HUDEP-2 (cell line): ENCODE measurements around the gene GUCA2B.
A peak's percentile ranks its signal among the peaks of the same experiment; 100 is the strongest.

ENCODE experiments used
- DNase-seq, 76 experiments: peaks; one replicate each; lab custom pipeline; 2025; ENCODE audit not compliant: unreplicated experiment in 76 of 76; lab: John Stamatoyannopoulos, UW

Gene GUCA2B

DNA sequence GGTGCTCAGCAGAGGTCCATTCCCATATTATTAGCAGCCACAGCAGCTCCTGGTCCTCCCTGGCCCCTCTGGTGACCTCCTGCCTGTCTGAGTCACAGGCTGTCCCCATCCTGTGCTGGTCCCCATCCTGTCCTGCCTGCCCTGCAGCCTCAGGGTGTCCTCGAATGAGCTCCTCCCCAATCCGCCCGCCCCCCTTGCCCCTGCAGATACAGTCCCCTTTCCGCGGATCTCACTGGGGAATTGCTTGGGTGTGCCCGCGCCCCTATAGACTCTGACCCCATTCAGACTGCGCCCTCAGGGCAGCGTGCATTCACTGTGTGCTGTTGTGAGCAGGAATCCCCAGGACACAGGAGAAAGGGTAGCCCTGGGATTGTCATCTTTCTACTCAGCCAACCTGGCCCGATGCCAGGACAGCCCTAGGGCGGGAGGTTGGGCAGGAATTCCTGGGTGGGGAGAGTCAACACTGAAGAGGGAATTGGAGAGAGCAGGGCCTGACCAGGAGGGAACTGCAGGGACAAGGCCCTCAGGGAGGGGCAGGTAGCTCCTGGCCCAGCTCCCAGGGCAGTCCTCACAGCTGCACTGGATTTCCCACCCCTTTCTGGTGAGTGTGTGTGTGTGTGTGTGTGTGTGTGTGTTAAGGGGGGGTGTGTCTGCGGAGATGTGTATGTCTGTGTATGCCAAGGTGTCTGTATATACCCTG, 12.5 kb downstream of the GUCA2B start:
- DNase-seq: no peak

GRCh38 chr1:42167611-42168390, 14.6 kb downstream of the GUCA2B start:
- DNase-seq: no peak

DNA sequence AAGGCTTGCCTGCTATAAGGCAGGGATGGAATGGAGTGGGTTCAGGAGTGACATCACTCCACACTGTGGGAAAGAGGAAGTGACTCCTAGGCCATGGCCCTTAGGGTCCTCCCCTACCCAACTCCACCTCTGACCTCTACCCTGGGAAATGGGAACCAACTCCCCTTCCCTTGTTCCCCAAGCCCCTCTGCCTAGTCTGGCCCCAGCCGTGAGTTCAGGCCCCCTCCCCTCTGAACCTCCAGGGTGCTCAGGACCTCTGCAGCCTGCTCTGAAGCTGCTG, 15.1 kb downstream of the GUCA2B start:
- DNase-seq: no peak

DNA sequence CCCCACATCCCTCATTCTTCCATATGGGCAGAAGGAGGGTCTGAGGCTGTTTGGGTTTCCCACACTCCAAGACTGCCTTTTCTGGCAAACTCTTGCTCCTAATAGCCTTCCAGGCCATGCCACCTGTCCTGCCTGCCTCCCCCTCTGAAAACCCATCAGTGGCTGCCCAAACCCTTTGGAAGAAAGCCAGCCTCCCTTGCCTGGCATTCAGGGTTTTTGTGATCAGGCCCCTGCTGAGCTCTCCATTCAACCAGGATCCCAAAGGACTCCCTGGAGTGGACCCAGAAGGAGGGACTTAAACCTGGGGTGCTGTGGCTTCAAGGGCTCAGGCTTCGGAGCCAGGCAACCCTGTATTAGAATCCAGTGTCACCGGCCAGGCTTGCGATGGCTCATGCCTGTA, 15.6 kb downstream of the GUCA2B start:
- DNase-seq: no peak

DNA sequence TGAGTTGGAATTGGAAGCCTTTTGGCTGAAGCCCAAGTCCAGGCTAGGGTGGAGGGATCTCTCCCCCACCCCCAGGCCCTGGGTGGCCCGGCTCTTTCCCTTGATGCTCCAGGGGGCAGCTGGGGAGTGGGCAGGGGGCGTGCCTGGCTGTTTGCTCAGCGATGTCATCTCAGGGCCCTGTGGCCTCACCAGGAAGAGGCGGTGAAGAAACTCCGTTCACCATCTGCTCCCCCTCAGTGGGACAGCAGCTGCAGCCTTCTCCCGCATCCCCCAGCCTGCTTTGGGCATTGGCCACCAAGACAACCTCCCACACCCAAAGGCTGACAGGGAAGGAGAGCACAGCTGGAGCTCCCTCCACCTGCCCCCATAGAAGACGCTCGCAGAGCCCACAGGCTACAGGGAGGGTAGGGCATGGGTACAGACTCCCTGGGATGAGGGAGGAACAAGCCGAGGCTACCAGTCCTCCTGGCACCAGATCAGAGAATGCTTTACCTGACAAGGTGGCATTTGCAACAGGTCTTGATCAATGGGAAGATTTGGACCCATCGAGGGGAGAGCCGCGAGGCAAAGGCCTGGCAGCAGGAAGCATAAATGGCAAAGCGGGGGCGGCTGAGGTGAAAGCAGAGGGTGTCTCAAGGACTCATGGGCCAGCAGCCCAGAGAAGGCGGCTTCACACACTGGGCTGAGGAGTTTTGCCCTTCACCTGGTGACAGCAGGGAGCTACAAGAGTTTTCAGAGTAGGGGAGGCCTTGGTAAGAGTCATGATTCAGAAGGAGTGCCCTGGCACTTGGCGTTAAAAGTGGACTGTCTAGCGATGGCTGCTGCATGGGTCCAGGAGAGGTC, 17.8 kb downstream of the GUCA2B start:
- no peak for DNase-seq

- DNase-seq: no peak
Measured at GRCh38 chr1:42171679-42172266, 18.6 kb downstream of the GUCA2B start.

DNA sequence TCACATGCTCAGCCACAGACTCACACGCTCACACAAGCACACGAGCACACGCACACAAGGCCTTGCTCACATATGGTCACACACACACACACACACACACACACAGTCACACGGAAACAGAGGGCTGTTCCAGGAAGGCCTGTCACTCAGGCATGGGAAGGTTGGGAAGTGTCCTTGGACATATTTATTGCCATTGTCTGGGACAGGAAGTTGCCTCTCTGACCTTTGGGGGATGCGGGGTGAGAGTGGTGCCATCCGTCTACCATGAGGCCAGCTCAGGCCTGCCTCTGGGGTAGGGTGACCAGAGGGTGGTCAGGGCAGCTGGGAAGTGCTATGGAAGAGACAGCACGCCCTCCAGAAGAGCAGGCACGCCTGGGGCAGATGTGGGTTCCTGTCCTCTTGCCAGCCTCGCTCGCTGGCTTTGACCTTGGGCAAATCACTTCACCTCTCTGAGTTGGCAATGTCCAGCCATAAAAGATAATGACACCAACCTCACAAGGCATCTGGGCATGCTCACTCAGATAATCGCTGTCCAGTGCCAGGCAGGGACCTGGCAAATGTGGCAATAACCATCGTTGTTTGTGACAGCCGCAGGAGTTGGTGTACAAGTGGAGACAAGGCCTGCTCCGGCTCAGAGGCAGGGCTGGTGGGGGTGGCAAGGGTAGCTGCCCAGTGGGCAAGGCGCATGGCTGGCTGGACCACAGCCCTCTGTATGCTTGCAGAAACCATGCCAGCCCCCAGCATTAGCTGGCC, 19.3 kb downstream of the GUCA2B start:
- no peak for DNase-seq

DNA sequence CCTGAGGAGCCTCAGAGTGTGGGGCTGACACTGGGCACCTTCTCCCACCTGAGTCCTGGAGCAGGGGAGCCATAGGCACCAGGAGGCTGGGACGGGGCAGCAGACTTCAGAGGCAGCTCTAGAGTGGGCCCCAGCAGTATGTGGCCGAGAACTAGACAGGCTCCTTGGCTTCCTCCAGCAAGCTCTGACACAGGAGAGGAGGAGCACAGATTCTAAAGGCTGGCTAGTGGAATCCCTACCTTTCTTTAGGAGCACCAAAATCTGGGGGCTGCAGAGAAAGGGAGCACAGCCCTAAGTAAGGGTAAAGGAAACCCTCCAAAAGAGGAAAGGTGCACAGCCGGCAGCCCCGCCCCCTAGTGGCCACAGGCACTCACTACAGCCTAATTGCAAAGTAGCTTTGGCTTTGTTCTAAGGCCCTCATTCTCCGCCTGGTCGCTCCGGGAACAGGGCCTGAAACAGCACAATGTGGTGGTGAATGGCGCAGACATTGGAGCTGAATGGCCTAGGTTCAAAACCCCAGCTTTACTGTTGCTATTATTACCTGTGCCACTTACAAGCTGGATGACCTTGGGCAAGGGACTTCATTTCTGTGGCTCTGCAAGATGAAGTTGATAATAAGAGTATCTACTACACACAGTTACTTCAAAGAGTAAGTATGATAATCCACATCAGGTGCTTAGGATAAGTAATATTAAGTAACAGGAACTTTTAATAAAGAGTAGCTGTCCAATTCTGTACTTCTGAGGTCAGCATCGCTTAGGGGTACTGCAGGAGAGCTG, 20.1 kb downstream of the GUCA2B start:
- DNase-seq: peak in 48 of 76 experiments; percentile 6 to 66 (median 26)

- no peak for DNase-seq
Measured at GRCh38 chr1:42173961-42174735, 20.9 kb downstream of the GUCA2B start.

- no peak for DNase-seq
Measured at GRCh38 chr1:42175314-42176054, 22.3 kb downstream of the GUCA2B start.

- peak in 22 of 76 experiments; percentile 2 to 49 (median 26) for DNase-seq
Measured at GRCh38 chr1:42176902-42177519, 23.8 kb downstream of the GUCA2B start.

- no peak for DNase-seq
Measured at GRCh38 chr1:42177541-42177981, 24.4 kb downstream of the GUCA2B start.

- peak in 14 of 76 experiments; percentile 2 to 35 (median 14) for DNase-seq
Measured at GRCh38 chr1:42178249-42178648, 25.0 kb downstream of the GUCA2B start.

DNA sequence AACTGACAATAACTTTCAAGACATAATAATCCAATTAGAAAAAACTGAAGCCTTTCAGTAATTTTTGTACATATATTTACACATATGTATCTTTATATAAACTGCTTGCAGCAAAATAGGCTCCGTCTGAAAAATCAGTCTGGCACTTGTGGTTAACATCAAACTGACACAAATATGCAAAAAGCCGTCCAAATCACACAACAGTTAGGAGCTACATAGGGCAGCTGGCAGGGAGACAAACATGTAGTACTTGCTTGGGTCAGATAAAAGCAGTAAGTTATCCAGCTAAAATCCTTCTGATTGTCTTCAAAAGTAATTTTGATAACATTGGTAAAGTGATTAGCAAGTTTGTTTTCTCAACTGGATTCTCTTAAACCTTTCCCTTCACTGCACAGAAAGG, 26.1 kb downstream of the GUCA2B start:
- no peak for DNase-seq

DNA sequence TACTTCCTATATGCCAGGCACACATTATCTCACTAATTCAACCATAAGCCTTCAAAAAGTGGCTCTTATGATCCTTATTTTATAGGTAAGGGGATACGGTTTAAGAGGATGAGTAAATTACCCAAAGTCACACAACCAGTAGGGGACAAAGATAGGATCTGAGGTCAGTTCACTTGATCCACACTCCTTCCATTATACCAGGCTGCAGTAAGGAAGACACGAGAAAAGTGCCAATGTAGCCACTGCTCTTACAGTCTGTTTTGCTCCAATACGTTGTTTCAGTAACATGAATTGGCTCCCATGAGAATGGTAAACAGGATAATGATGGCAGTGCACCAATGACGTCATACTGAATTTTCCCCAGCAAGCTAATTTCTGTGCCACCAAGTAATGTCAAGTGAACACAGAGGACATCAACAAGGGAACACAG, 26.7 kb downstream of the GUCA2B start:
- DNase-seq: no peak

- DNase-seq: no peak
Measured at GRCh38 chr1:42181687-42182086, 28.5 kb downstream of the GUCA2B start.

DNA sequence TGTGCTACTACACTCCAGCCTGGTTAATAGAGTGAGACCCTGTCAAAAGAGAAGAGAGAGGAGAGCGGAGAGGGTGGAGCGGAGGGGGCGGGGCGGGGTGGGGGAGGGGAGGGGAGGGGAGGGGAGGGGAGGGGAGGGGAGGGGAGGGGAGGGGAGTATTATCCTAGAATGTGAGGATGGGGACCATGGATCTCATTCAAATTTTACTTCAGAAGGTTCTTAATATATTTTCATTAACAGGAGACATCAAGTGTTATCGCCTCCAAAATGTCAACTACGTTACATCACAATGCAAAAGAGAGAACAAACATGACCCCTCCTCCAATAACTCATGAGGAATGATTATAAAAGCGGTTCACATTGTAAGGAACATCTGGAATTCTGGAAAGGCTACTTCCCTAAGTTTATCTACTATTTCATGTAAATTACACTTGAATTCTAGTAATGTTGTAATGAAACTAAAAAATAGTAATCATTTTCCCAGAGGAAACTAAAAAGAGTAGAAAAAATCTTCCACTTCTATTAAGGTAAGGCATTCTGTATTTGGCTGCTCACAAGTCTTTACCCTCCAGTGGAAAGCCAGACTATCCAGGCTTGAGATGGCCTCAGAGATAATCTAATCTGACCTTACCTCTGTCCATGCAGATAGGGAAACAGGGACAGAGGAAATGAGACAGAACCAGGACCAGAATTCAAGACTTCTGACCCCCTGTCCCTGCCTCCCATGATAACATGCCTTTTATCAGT, 30.2 kb downstream of the GUCA2B start:
- no peak for DNase-seq
